Hepatocyte (in vitro differentiated cells): ENCODE data around the gene HSPB2. TPM values are rescaled to one million over a fixed set of nuclear protein-coding genes. Genes with fewer than 3 reads are reported as not detected.

Source experiments
- DNase-seq: peaks from one replicate; pipeline ENCODE4 v3.0.0-alpha.2; 2016; ENCODE audit warnings: low spot score
- H2AFZ ChIP-seq: fragments of 200-600 bp; sonication (generic); 2 replicates; pipeline ENCODE4 v1.6.0; 2016; ENCODE audit warnings: antibody characterized with exemption, mild to moderate bottlenecking
- H3K27ac ChIP-seq: fragments of 200-600 bp; sonication (generic); 2 replicates; pipeline ENCODE4 v1.5.1; 2016; ENCODE audit warnings: mild to moderate bottlenecking
- H3K27me3 ChIP-seq: fragments of 200-600 bp; sonication (generic); 2 replicates; pipeline ENCODE4 v1.6.1; 2016
- H3K36me3 ChIP-seq: fragments of 200-600 bp; sonication (generic); replicated peaks from 2 replicates; pipeline ENCODE4 v1.5.1; 2016; ENCODE audit warnings: low read depth; ENCODE audit not compliant: insufficient read depth
- H3K4me1 ChIP-seq: fragments of 200-600 bp; sonication (generic); 2 replicates; pipeline ENCODE4 v1.5.1; 2016; ENCODE audit warnings: mild to moderate bottlenecking, moderate library complexity; ENCODE audit not compliant: insufficient read depth
- H3K4me2 ChIP-seq: fragments of 200-600 bp; sonication (generic); 2 replicates; pipeline ENCODE4 v1.6.0; 2016
- H3K4me3 ChIP-seq: fragments of 200-600 bp; sonication (generic); 2 replicates; pipeline ENCODE4 v1.5.1; 2016; ENCODE audit warnings: mild to moderate bottlenecking
- H3K79me2 ChIP-seq: fragments of 200-600 bp; sonication (generic); 2 replicates; pipeline ENCODE4 v1.6.0; 2017; ENCODE audit warnings: mild to moderate bottlenecking
- H3K9me2 ChIP-seq: fragments of 200-600 bp; sonication (generic); replicated peaks from 2 replicates; pipeline ENCODE4 v1.6.0; 2017; ENCODE audit warnings: mild to moderate bottlenecking; ENCODE audit not compliant: insufficient read depth
- H3K9me3 ChIP-seq: fragments of 200-600 bp; sonication (generic); 2 replicates; pipeline ENCODE4 v1.5.1; 2016; ENCODE audit warnings: low read depth, mild to moderate bottlenecking
- H4K20me1 ChIP-seq: fragments of 200-600 bp; sonication (generic); 2 replicates; pipeline ENCODE4 v1.6.0; 2016; ENCODE audit warnings: mild to moderate bottlenecking; ENCODE audit not compliant: insufficient read depth, poor library complexity, severe bottlenecking
- EZH2 ChIP-seq: fragments of 200-600 bp; sonication (generic); IDR thresholded peaks from 2 replicates; pipeline ENCODE4 v1.6.1; 2016; ENCODE audit warnings: antibody characterized with exemption, mild to moderate bottlenecking, borderline replicate concordance
- EZH2phosphoT487 ChIP-seq: fragments of 200-600 bp; sonication (generic); IDR thresholded peaks from one replicate; pipeline ENCODE4 v1.6.1; 2018; ENCODE audit warnings: antibody characterized with exemption, mild to moderate bottlenecking, low read depth, moderate library complexity; ENCODE audit not compliant: unreplicated experiment, severe bottlenecking
- WGBS: methylation state at CpG from one replicate; pipeline ENCODE4 v1.1.6; 2016; ENCODE audit warnings: low lambda C conversion rate; ENCODE audit errors: missing lambda C conversion rate; 5-methylcytosine and 5-hydroxymethylcytosine counted together
- polyA plus RNA-seq: library from polyadenylated mRNA; unstranded; fragments of >200 nt; fragmentation: Nextera tagmentation; extraction: Ambion mirVana; gene quantifications from 2 replicates; pipeline ENCODE4 v1.2.1, GENCODE V29; 2016
- total RNA-seq: library from RNA; depleted of rRNA; stranded (reverse); fragments of >200 nt; gene quantifications from 2 replicates; pipeline ENCODE4 v1.2.3, GENCODE V29; 2014
- TF ChIP-seq, protein P1 (sequence below): fragments of 200-600 bp; sonication (generic); IDR thresholded peaks from 2 replicates; pipeline ENCODE4 v1.5.1; 2016; ENCODE audit warnings: antibody characterized with exemption, mild to moderate bottlenecking; ENCODE audit not compliant: poor library complexity

Gene HSPB2
- total and polyA plus RNA-seq, 2 experiments from 2014 or later: 0.29 TPM; not detected in 1

- H3K4me2 ChIP-seq: peak within 1 kb of the TSS; percentile 86
- WGBS: 1% methylated on average over 45 of the region's 51 CpGs
- DNase-seq: peak; percentile 84
- H3K79me2 ChIP-seq: peaks cover 13% of the 10 kb centered on the region
- H3K27ac ChIP-seq: peak within 1 kb of the TSS; percentile 97
- no peaks in the 10 kb centered on the region for H3K9me2 ChIP-seq
- TF ChIP-seq, protein P1, sequence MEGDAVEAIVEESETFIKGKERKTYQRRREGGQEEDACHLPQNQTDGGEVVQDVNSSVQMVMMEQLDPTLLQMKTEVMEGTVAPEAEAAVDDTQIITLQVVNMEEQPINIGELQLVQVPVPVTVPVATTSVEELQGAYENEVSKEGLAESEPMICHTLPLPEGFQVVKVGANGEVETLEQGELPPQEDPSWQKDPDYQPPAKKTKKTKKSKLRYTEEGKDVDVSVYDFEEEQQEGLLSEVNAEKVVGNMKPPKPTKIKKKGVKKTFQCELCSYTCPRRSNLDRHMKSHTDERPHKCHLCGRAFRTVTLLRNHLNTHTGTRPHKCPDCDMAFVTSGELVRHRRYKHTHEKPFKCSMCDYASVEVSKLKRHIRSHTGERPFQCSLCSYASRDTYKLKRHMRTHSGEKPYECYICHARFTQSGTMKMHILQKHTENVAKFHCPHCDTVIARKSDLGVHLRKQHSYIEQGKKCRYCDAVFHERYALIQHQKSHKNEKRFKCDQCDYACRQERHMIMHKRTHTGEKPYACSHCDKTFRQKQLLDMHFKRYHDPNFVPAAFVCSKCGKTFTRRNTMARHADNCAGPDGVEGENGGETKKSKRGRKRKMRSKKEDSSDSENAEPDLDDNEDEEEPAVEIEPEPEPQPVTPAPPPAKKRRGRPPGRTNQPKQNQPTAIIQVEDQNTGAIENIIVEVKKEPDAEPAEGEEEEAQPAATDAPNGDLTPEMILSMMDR: peak; percentile 22
- TF ChIP-seq EZH2phosphoT487: no peak
- H3K36me3 ChIP-seq: no peaks in the 10 kb centered on the region
- no peaks in the 10 kb centered on the region for H3K27me3 ChIP-seq
- H4K20me1 ChIP-seq: no peaks in the 10 kb centered on the region
- H3K4me3 ChIP-seq: peak within 1 kb of the TSS; percentile 98
- H2AFZ ChIP-seq: peak within 1 kb of the TSS; percentile 96
- H3K9me3 ChIP-seq: no peaks in the 10 kb centered on the region
- H3K4me1 ChIP-seq: peaks cover 11% of the 10 kb centered on the region
Observed at GRCh38 chr11:111870886-111871692, 41.4 kb upstream of the HSPB2 start, which contains the start of gene ALG9. Gene ALG9 (minus strand): TSS chr11:111871581. CDS start chr11:111871482, 99 bp downstream.

- Histone ChIP-seq H4K20me1 (no peaks in the 10 kb centered on the region), H3K4me2 (peak overlapping the region; percentile 86), H3K9me3 (no peaks in the 10 kb centered on the region), H3K27me3 (no peaks in the 10 kb centered on the region), H2AFZ (peak overlapping the region; percentile 96), H3K4me3 (peak overlapping the region; percentile 98), H3K36me3 (no peaks in the 10 kb centered on the region), H3K79me2 (peaks cover 13% of the 10 kb centered on the region), H3K27ac (peak overlapping the region; percentile 97), H3K9me2 (no peaks in the 10 kb centered on the region), H3K4me1 (peaks cover 11% of the 10 kb centered on the region)
- TF ChIP-seq EZH2phosphoT487: no peak
- TF ChIP-seq EZH2: no peak
- TF ChIP-seq, protein P1: no peak
- 70% methylated on average over 5 of the region's 5 CpGs for WGBS
- DNase-seq: no peak
Observed at GRCh38 chr11:111871693-111872161, 40.8 kb upstream of the HSPB2 start.

- 1% methylated on average over 13 of the region's 13 CpGs for WGBS
- Histone ChIP-seq H3K4me1 (no peaks in the 10 kb centered on the region), H3K9me3 (no peaks in the 10 kb centered on the region), H2AFZ (peak overlapping the region; percentile 81), H3K4me3 (peak overlapping the region; percentile 31), H3K79me2 (no peaks in the 10 kb centered on the region), H3K36me3 (no peaks in the 10 kb centered on the region), H3K9me2 (no peaks in the 10 kb centered on the region), H4K20me1 (no peaks in the 10 kb centered on the region), H3K27me3 (no peaks in the 10 kb centered on the region), H3K27ac (peak overlapping the region; percentile 97), H3K4me2 (peak overlapping the region; percentile 78)
- DNase-seq: peak; percentile 43
- no peak for TF ChIP-seq EZH2
- TF ChIP-seq, protein P1: peak; percentile 15
Observed at GRCh38 chr11:111878385-111878848, 34.1 kb upstream of the HSPB2 start.
